Measurements from ENCODE around the gene IRX5. TPM values are rescaled to one million over a fixed set of nuclear protein-coding genes. Genes with fewer than 3 reads are reported as not detected.

Gene IRX5
- total and polyA plus RNA-seq, 2 donors (not counting 1 experiment from before 2014, with no cell fraction given) = 0.05 to 0.17 TPM

GRCh38 chr16:54928411-54929089, 2.1 kb upstream of the IRX5 start:
- Histone ChIP-seq H3K79me2 (ENCODE audit: control insufficient read depth, insufficient read depth, low read length) (no peaks in the 10 kb centered on the region), H3K4me2 (ENCODE audit: extremely low read depth, insufficient read depth, low read length) (peak overlapping the region; percentile 35), H3K9ac (ENCODE audit: insufficient read depth, low read length) (peak overlapping the region; percentile 53), H2AFZ (ENCODE audit: low read length) (peak overlapping the region; percentile 21), H4K20me1 (ENCODE audit: control insufficient read depth, extremely low read depth, insufficient read depth, low read length) (no peaks in the 10 kb centered on the region), H3K9me3 (ENCODE audit: control insufficient read depth, insufficient read depth, low read depth, low read length) (no peaks in the 10 kb centered on the region), H3K27ac (ENCODE audit: insufficient read depth, low read length) (no peak overlapping the region), H3K27me3 (ENCODE audit: control insufficient read depth, insufficient read depth, low read length) (peaks cover 30% of the 10 kb centered on the region), H3K36me3 (ENCODE audit: control insufficient read depth, insufficient read depth, low read length) (no peaks in the 10 kb centered on the region), H3K4me1 (ENCODE audit: control insufficient read depth, extremely low read depth, insufficient read depth, low read length) (peaks cover 2% of the 10 kb centered on the region), H3K4me3 (replicated peaks in 1 of 4; ENCODE audit: control extremely low read depth in 1 of 4, insufficient read depth in 1 of 4, low read depth in 3 of 4, low read length in 4 of 4) (peak overlapping the region in 2 of 4 experiments; percentile 21 to 58)
- TF ChIP-seq CTCF (conservative IDR thresholded peaks at IDR 0.05 in 1 of 2, IDR thresholded peaks at IDR 0.05 in 1 of 2; ENCODE audit: low read depth in 1 of 2, low read length in 2 of 2) (no peak), EZH2 (IDR thresholded peaks at IDR 0.05; ENCODE audit: low read length, missing control alignments) (peak; percentile 29)
- peak in 1 of 2 donors; percentile 33 for DNase-seq (ENCODE audit: low read depth in 2 of 2)

- Histone ChIP-seq H2AFZ (ENCODE audit: low read length) (peak overlapping the region; percentile 63), H3K79me2 (ENCODE audit: control insufficient read depth, insufficient read depth, low read length) (no peaks in the 10 kb centered on the region), H3K27ac (ENCODE audit: insufficient read depth, low read length) (no peak overlapping the region), H3K4me2 (ENCODE audit: extremely low read depth, insufficient read depth, low read length) (peak overlapping the region; percentile 58), H3K36me3 (ENCODE audit: control insufficient read depth, insufficient read depth, low read length) (no peaks in the 10 kb centered on the region), H3K4me1 (ENCODE audit: control insufficient read depth, extremely low read depth, insufficient read depth, low read length) (peaks cover 2% of the 10 kb centered on the region), H4K20me1 (ENCODE audit: control insufficient read depth, extremely low read depth, insufficient read depth, low read length) (no peaks in the 10 kb centered on the region), H3K9me3 (ENCODE audit: control insufficient read depth, insufficient read depth, low read depth, low read length) (no peaks in the 10 kb centered on the region), H3K9ac (ENCODE audit: insufficient read depth, low read length) (peak overlapping the region; percentile 53), H3K4me3 (replicated peaks in 1 of 4; ENCODE audit: control extremely low read depth in 1 of 4, insufficient read depth in 1 of 4, low read depth in 3 of 4, low read length in 4 of 4) (peak overlapping the region; percentile 26 to 58 (median 48)), H3K27me3 (ENCODE audit: control insufficient read depth, insufficient read depth, low read length) (peaks cover 35% of the 10 kb centered on the region)
- DNase-seq (ENCODE audit: low read depth in 2 of 2) = peak; percentile 90 to 97
- TF ChIP-seq EZH2 (IDR thresholded peaks at IDR 0.05; ENCODE audit: low read length, missing control alignments) = no peak
- no peak for TF ChIP-seq CTCF (conservative IDR thresholded peaks at IDR 0.05 in 1 of 2, IDR thresholded peaks at IDR 0.05 in 1 of 2; ENCODE audit: low read depth in 1 of 2, low read length in 2 of 2)
Observed at GRCh38 chr16:54929090-54930004, 1.3 kb upstream of the IRX5 start.

- no peak overlapping the region for H3K4me2 ChIP-seq (ENCODE audit: extremely low read depth, insufficient read depth, low read length)
- peak overlapping the region; percentile 16 to 58 (median 40) for H3K4me3 ChIP-seq (replicated peaks in 1 of 4; ENCODE audit: control extremely low read depth in 1 of 4, insufficient read depth in 1 of 4, low read depth in 3 of 4, low read length in 4 of 4)
- no peaks in the 10 kb centered on the region for H3K9me3 ChIP-seq (ENCODE audit: control insufficient read depth, insufficient read depth, low read depth, low read length)
- no peaks in the 10 kb centered on the region for H3K79me2 ChIP-seq (ENCODE audit: control insufficient read depth, insufficient read depth, low read length)
- no peaks in the 10 kb centered on the region for H4K20me1 ChIP-seq (ENCODE audit: control insufficient read depth, extremely low read depth, insufficient read depth, low read length)
- H2AFZ ChIP-seq (ENCODE audit: low read length) = no peak overlapping the region
- TF ChIP-seq EZH2 (IDR thresholded peaks at IDR 0.05; ENCODE audit: low read length, missing control alignments) (no peak), CTCF (conservative IDR thresholded peaks at IDR 0.05 in 1 of 2, IDR thresholded peaks at IDR 0.05 in 1 of 2; ENCODE audit: low read depth in 1 of 2, low read length in 2 of 2) (no peak)
- no peak for DNase-seq (ENCODE audit: low read depth in 2 of 2)
- peaks cover 43% of the 10 kb centered on the region for H3K27me3 ChIP-seq (ENCODE audit: control insufficient read depth, insufficient read depth, low read length)
- H3K9ac ChIP-seq (ENCODE audit: insufficient read depth, low read length) = no peak overlapping the region
- H3K36me3 ChIP-seq (ENCODE audit: control insufficient read depth, insufficient read depth, low read length) = no peaks in the 10 kb centered on the region
- no peak overlapping the region for H3K27ac ChIP-seq (ENCODE audit: insufficient read depth, low read length)
- peaks cover 2% of the 10 kb centered on the region for H3K4me1 ChIP-seq (ENCODE audit: control insufficient read depth, extremely low read depth, insufficient read depth, low read length)
Observed at GRCh38 chr16:54930869-54931119, 129 bp downstream of the IRX5 start.
